WTC11 (cell line): ENCODE measurements around the gene CNP. TPM values are rescaled to one million over a fixed set of nuclear protein-coding genes. Genes with fewer than 3 reads are reported as not detected.

Source experiments
- EMX1 ChIP-seq: fragments of 250-450 bp; sonication (Bioruptor Pico); IDR thresholded peaks from 2 replicates; pipeline ENCODE4 v1.8.0; 2021; ENCODE audit warnings: mild to moderate bottlenecking
- FOXK1 ChIP-seq: sonication (generic); formaldehyde crosslinking; IDR thresholded peaks from 2 replicates; pipeline ENCODE4 v1.8.0; 2022; ENCODE audit warnings: mild to moderate bottlenecking, moderate library complexity, missing genetic modification reagents
- FOXP1 ChIP-seq: sonication (generic); formaldehyde crosslinking; IDR thresholded peaks from 2 replicates; pipeline ENCODE4 v1.8.0; 2022; ENCODE audit warnings: missing genetic modification reagents, mild to moderate bottlenecking, moderate library complexity, borderline replicate concordance
- GABPB1 ChIP-seq: sonication (generic); formaldehyde crosslinking; IDR thresholded peaks from 2 replicates; pipeline ENCODE4 v1.8.1; 2023; ENCODE audit warnings: mild to moderate bottlenecking, missing genetic modification reagents
- JAZF1 ChIP-seq: fragments of 250-450 bp; sonication (Bioruptor Pico); IDR thresholded peaks from 2 replicates; pipeline ENCODE4 v1.9.0; 2021; ENCODE audit warnings: moderate library complexity, mild to moderate bottlenecking, inconsistent platforms
- MYBL2 ChIP-seq: sonication (generic); formaldehyde crosslinking; IDR thresholded peaks from 2 replicates; pipeline ENCODE4 v1.8.1; 2023; ENCODE audit warnings: mild to moderate bottlenecking, moderate library complexity, missing genetic modification reagents
- PRRX2 ChIP-seq: fragments of 250-450 bp; sonication (Bioruptor Pico); IDR thresholded peaks from 2 replicates; pipeline ENCODE4 v1.8.0; 2021; ENCODE audit warnings: mild to moderate bottlenecking
- SOX15 ChIP-seq: fragments of 250-450 bp; sonication (Bioruptor Pico); IDR thresholded peaks from 2 replicates; pipeline ENCODE4 v1.9.0; 2021; ENCODE audit warnings: mild to moderate bottlenecking
- TEAD1 ChIP-seq: sonication (generic); formaldehyde crosslinking; IDR thresholded peaks from 2 replicates; pipeline ENCODE4 v1.8.0; 2022; ENCODE audit warnings: mild to moderate bottlenecking, missing genetic modification reagents
- TEAD4 ChIP-seq: sonication (generic); formaldehyde crosslinking; IDR thresholded peaks from 2 replicates; pipeline ENCODE4 v1.8.0; 2022; ENCODE audit warnings: mild to moderate bottlenecking, missing genetic modification reagents
- TP53 ChIP-seq: sonication (generic); formaldehyde crosslinking; IDR thresholded peaks from 2 replicates; pipeline ENCODE4 v1.8.1; 2023; ENCODE audit warnings: mild to moderate bottlenecking, missing genetic modification reagents
- ZNF121 ChIP-seq: sonication (generic); formaldehyde crosslinking; IDR thresholded peaks from 2 replicates; pipeline ENCODE4 v1.8.0; 2023; ENCODE audit warnings: missing genetic modification reagents
- ZNF232 ChIP-seq: sonication (generic); formaldehyde crosslinking; IDR thresholded peaks from 2 replicates; pipeline ENCODE4 v1.8.0; 2022; ENCODE audit warnings: mild to moderate bottlenecking, missing genetic modification reagents
- ZNF416 ChIP-seq: fragments of 250-450 bp; sonication (Bioruptor Pico); IDR thresholded peaks from 2 replicates; pipeline ENCODE4 v1.9.0; 2021; ENCODE audit warnings: mild to moderate bottlenecking, inconsistent platforms
- ZNF671 ChIP-seq: fragments of 250-450 bp; sonication (Bioruptor Pico); IDR thresholded peaks from 2 replicates; pipeline ENCODE4 v1.8.0; 2021; ENCODE audit warnings: mild to moderate bottlenecking
- total RNA-seq: library from RNA; stranded (reverse); gene quantifications from 3 replicates; pipeline ENCODE4 v1.2.3, GENCODE V29; 2021
- TF ChIP-seq, protein P1 (sequence below): sonication (generic); formaldehyde crosslinking; IDR thresholded peaks from 2 replicates; pipeline ENCODE4 v1.8.0; 2022; ENCODE audit warnings: missing genetic modification reagents
- TF ChIP-seq, protein P2 (sequence below): sonication (generic); formaldehyde crosslinking; IDR thresholded peaks from 2 replicates; pipeline ENCODE4 v1.8.1; 2023; ENCODE audit warnings: mild to moderate bottlenecking, missing genetic modification reagents, borderline replicate concordance
- TF ChIP-seq, protein P3 (sequence below): sonication (generic); formaldehyde crosslinking; IDR thresholded peaks from 2 replicates; pipeline ENCODE4 v1.8.1; 2023; ENCODE audit warnings: mild to moderate bottlenecking, moderate library complexity, missing genetic modification reagents
- TF ChIP-seq, protein P4 (sequence below): sonication (generic); formaldehyde crosslinking; IDR thresholded peaks from 2 replicates; pipeline ENCODE4 v1.8.1; 2023; ENCODE audit warnings: mild to moderate bottlenecking, missing genetic modification reagents, moderate library complexity
- TF ChIP-seq, protein P5 (sequence below): fragments of 250-450 bp; sonication (Bioruptor Pico); IDR thresholded peaks from 2 replicates; pipeline ENCODE4 v2.1.2; 2022; ENCODE audit warnings: mild to moderate bottlenecking, moderate library complexity
- TF ChIP-seq, protein P6 (sequence below): fragments of 250-450 bp; sonication (Bioruptor Pico); IDR thresholded peaks from 2 replicates; pipeline ENCODE4 v1.9.0; 2021; ENCODE audit warnings: mild to moderate bottlenecking
- TF ChIP-seq, protein P7 (sequence below): sonication (generic); formaldehyde crosslinking; IDR thresholded peaks from 2 replicates; pipeline ENCODE4 v1.8.0; 2023; ENCODE audit warnings: missing genetic modification reagents
- TF ChIP-seq, protein P8 (sequence below): fragments of 250-450 bp; sonication (Bioruptor Pico); IDR thresholded peaks from 2 replicates; pipeline ENCODE4 v1.9.0; 2021; ENCODE audit warnings: moderate library complexity, mild to moderate bottlenecking, inconsistent platforms, borderline replicate concordance

The CNP gene
- total RNA-seq, 1 experiment from 2014 or later = 52.5 TPM

DNA sequence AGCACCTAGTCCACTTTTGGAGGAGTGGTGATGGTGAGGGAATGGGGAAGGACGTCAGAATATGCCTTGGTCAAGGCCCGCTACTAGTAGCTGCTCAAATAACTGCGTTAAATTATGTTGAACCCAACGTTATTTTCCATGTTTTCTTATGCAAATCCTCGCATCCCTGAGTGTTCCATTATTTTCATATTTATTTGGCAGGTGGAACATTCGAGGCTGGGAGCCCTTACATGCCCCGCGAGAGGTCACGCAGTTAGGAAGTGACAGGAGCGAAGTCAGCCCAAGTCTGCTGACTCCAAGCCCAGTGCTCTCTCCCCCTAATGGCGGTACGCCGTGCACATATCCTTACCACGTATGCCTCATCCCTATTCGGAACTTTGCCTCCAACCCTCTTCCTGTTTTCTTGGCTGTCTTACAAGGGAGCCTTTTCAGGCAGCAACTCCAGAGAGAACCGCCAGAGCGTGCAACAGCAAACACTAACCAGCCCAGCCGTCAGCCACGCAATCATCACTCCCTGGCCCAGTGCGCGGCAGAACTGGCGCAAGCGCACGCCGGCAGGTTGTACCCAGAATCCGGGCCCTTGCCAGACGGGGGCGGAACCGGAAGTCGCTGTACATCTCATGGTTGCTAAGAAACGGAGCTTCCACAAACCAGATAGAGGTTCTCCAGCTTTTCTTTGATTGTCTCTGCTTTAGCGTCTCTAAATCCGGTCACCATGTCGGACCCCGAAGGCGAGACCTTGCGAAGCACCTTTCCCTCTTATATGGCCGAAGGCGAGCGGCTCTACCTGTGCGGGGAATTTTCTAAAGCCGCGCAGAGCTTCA, 36.4 kb upstream of the CNP start, which contains the start of gene ODAD4 (continued):
- TF ChIP-seq, protein P1, sequence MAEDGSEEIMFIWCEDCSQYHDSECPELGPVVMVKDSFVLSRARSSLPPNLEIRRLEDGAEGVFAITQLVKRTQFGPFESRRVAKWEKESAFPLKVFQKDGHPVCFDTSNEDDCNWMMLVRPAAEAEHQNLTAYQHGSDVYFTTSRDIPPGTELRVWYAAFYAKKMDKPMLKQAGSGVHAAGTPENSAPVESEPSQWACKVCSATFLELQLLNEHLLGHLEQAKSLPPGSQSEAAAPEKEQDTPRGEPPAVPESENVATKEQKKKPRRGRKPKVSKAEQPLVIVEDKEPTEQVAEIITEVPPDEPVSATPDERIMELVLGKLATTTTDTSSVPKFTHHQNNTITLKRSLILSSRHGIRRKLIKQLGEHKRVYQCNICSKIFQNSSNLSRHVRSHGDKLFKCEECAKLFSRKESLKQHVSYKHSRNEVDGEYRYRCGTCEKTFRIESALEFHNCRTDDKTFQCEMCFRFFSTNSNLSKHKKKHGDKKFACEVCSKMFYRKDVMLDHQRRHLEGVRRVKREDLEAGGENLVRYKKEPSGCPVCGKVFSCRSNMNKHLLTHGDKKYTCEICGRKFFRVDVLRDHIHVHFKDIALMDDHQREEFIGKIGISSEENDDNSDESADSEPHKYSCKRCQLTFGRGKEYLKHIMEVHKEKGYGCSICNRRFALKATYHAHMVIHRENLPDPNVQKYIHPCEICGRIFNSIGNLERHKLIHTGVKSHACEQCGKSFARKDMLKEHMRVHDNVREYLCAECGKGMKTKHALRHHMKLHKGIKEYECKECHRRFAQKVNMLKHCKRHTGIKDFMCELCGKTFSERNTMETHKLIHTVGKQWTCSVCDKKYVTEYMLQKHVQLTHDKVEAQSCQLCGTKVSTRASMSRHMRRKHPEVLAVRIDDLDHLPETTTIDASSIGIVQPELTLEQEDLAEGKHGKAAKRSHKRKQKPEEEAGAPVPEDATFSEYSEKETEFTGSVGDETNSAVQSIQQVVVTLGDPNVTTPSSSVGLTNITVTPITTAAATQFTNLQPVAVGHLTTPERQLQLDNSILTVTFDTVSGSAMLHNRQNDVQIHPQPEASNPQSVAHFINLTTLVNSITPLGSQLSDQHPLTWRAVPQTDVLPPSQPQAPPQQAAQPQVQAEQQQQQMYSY (CRISPR knock-in tag) = no peak
- TF ChIP-seq FOXP1 (CRISPR knock-in tag) (peak; percentile 64; the same call in 1 of the 2 replicates), TP53 (CRISPR knock-in tag) (no peak), JAZF1 (CRISPR knock-in tag) (no peak), ZNF671 (CRISPR knock-in tag) (0 out of 2 replicates have a peak, but pooled peaks have one; percentile 39), EMX1 (no peak), SOX15 (CRISPR knock-in tag) (no peak), PRRX2 (CRISPR knock-in tag) (no peak), FOXK1 (CRISPR knock-in tag) (peak; percentile 66; the same call in 1 of the 2 replicates), GABPB1 (CRISPR knock-in tag) (peak; percentile 93), TEAD4 (CRISPR knock-in tag) (no peak), TEAD1 (peak; percentile 33; the same call in 1 of the 2 replicates), ZNF121 (CRISPR knock-in tag) (peak; percentile 20; the same call in 1 of the 2 replicates), ZNF416 (CRISPR knock-in tag) (no peak), ZNF232 (CRISPR knock-in tag) (no peak), MYBL2 (CRISPR knock-in tag) (0 out of 2 replicates have a peak, but pooled peaks have one; percentile 60)
- TF ChIP-seq, protein P2, sequence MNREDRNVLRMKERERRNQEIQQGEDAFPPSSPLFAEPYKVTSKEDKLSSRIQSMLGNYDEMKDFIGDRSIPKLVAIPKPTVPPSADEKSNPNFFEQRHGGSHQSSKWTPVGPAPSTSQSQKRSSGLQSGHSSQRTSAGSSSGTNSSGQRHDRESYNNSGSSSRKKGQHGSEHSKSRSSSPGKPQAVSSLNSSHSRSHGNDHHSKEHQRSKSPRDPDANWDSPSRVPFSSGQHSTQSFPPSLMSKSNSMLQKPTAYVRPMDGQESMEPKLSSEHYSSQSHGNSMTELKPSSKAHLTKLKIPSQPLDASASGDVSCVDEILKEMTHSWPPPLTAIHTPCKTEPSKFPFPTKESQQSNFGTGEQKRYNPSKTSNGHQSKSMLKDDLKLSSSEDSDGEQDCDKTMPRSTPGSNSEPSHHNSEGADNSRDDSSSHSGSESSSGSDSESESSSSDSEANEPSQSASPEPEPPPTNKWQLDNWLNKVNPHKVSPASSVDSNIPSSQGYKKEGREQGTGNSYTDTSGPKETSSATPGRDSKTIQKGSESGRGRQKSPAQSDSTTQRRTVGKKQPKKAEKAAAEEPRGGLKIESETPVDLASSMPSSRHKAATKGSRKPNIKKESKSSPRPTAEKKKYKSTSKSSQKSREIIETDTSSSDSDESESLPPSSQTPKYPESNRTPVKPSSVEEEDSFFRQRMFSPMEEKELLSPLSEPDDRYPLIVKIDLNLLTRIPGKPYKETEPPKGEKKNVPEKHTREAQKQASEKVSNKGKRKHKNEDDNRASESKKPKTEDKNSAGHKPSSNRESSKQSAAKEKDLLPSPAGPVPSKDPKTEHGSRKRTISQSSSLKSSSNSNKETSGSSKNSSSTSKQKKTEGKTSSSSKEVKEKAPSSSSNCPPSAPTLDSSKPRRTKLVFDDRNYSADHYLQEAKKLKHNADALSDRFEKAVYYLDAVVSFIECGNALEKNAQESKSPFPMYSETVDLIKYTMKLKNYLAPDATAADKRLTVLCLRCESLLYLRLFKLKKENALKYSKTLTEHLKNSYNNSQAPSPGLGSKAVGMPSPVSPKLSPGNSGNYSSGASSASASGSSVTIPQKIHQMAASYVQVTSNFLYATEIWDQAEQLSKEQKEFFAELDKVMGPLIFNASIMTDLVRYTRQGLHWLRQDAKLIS (CRISPR knock-in tag) = no peak
- TF ChIP-seq, protein P3, sequence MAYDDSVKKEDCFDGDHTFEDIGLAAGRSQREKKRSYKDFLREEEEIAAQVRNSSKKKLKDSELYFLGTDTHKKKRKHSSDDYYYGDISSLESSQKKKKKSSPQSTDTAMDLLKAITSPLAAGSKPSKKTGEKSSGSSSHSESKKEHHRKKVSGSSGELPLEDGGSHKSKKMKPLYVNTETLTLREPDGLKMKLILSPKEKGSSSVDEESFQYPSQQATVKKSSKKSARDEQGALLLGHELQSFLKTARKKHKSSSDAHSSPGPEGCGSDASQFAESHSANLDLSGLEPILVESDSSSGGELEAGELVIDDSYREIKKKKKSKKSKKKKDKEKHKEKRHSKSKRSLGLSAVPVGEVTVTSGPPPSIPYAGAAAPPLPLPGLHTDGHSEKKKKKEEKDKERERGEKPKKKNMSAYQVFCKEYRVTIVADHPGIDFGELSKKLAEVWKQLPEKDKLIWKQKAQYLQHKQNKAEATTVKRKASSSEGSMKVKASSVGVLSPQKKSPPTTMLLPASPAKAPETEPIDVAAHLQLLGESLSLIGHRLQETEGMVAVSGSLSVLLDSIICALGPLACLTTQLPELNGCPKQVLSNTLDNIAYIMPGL (CRISPR knock-in tag) = peak; percentile 51; the same call in 1 of the 2 replicates
- TF ChIP-seq, protein P4, sequence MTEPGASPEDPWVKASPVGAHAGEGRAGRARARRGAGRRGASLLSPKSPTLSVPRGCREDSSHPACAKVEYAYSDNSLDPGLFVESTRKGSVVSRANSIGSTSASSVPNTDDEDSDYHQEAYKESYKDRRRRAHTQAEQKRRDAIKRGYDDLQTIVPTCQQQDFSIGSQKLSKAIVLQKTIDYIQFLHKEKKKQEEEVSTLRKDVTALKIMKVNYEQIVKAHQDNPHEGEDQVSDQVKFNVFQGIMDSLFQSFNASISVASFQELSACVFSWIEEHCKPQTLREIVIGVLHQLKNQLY = no peak
- TF ChIP-seq, protein P5, sequence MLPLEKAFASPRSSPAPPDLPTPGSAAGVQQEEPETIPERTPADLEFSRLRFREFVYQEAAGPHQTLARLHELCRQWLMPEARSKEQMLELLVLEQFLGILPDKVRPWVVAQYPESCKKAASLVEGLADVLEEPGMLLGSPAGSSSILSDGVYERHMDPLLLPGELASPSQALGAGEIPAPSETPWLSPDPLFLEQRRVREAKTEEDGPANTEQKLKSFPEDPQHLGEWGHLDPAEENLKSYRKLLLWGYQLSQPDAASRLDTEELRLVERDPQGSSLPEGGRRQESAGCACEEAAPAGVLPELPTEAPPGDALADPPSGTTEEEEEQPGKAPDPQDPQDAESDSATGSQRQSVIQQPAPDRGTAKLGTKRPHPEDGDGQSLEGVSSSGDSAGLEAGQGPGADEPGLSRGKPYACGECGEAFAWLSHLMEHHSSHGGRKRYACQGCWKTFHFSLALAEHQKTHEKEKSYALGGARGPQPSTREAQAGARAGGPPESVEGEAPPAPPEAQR = no peak
- TF ChIP-seq, protein P6, sequence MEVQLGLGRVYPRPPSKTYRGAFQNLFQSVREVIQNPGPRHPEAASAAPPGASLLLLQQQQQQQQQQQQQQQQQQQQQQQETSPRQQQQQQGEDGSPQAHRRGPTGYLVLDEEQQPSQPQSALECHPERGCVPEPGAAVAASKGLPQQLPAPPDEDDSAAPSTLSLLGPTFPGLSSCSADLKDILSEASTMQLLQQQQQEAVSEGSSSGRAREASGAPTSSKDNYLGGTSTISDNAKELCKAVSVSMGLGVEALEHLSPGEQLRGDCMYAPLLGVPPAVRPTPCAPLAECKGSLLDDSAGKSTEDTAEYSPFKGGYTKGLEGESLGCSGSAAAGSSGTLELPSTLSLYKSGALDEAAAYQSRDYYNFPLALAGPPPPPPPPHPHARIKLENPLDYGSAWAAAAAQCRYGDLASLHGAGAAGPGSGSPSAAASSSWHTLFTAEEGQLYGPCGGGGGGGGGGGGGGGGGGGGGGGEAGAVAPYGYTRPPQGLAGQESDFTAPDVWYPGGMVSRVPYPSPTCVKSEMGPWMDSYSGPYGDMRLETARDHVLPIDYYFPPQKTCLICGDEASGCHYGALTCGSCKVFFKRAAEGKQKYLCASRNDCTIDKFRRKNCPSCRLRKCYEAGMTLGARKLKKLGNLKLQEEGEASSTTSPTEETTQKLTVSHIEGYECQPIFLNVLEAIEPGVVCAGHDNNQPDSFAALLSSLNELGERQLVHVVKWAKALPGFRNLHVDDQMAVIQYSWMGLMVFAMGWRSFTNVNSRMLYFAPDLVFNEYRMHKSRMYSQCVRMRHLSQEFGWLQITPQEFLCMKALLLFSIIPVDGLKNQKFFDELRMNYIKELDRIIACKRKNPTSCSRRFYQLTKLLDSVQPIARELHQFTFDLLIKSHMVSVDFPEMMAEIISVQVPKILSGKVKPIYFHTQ = no peak
- TF ChIP-seq, protein P7, sequence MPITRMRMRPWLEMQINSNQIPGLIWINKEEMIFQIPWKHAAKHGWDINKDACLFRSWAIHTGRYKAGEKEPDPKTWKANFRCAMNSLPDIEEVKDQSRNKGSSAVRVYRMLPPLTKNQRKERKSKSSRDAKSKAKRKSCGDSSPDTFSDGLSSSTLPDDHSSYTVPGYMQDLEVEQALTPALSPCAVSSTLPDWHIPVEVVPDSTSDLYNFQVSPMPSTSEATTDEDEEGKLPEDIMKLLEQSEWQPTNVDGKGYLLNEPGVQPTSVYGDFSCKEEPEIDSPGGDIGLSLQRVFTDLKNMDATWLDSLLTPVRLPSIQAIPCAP (CRISPR knock-in tag) = no peak
- TF ChIP-seq, protein P8, sequence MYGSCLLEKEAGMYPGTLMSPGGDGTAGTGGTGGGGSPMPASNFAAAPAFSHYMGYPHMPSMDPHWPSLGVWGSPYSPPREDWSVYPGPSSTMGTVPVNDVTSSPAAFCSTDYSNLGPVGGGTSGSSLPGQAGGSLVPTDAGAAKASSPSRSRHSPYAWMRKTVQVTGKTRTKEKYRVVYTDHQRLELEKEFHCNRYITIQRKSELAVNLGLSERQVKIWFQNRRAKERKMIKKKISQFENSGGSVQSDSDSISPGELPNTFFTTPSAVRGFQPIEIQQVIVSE (CRISPR knock-in tag) = no peak
